ENCODE data around the gene UBE2R2.
"Not testable (repeated sequence)": the region's sequence is repeated elsewhere in the genome, so short reads cannot be mapped to it uniquely, and the experiment has no call there.

The UBE2R2 gene, protein sequence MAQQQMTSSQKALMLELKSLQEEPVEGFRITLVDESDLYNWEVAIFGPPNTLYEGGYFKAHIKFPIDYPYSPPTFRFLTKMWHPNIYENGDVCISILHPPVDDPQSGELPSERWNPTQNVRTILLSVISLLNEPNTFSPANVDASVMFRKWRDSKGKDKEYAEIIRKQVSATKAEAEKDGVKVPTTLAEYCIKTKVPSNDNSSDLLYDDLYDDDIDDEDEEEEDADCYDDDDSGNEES

DNA sequence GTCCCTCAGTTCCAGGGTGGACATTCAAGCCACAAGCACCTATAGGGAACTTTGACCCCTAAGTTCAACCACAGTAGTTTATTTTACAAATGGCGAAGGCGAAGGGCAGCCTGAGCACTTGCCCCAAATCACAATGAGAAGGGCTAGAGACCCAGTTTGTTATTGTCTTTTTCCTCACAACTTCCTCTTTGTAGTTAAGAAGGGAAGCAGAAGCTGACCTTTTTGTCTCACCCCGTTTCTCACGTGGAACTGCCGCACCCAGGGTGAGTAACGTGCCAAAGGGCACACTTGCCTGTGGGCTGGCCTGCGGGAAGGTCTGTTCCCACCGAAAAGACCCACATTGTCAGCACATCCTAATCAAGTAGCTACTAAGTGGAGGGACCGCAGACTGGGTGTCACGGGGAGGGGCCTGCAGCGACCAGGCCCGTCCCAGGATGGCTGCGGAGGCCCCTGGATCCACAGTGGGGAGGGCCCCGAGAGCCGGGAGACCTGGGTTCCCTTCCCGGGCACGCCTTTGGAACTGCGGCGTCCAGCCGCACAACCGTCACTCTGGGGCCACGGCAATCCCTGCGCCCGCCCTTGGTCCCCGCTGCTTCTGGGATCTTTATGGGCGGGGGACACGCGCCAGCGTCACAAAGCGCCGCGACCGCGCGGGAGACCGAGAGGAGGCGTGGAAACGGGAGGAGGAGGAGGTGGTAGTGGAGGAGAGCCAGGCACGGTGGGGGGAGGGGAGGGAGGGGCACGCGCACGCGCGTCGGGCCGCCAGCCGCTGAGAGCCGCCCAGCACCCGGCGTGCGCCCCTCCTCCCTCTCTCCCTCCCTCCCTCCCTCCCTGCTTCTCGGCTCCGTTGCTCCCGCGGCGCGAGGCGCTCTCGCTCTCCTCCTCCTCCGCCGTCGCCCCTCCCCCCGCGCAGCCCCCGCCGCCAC is at the start of gene UBE2R2:
UBE2R2 (plus strand) TSS at position 834 of the 926 bp plus-strand sequence. CDS start 598 bp downstream, outside the sequence.
- peak; percentile 83 to 91 for DNase-seq (ENCODE audit: low read depth in 1 of 2, low spot score in 1 of 2)

DNA sequence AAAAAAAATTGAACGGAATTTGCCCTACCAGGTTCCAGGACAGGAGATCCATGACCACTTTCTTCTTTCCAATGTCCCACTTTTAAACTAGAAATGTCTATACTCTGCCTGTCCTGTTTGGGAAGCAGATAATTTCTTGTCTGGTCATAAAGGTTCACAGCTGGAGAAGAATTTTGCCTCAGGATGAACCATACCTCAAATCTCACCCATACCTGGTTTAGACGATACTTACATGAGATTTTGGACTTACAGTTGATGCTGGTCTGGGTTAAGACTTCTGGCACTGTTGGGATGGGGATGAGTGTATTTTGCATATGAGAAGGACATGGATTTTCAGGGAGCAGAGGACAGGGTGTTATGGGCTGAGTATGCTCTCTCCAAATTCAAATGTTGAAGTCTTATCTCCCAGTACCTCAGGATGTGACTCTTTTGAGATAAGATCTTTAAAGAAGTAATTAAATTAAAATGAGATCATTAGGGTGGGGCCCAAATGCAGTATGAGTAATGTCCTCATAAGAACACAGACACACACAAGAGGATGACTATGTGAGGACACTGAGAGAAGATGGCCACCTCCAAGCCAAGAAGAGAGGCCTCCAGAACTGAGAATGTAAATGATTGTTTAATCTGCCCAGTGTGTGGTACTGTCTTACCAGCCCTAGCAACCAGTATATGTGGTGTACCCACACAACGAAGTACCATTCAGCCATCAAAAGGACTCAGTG is 46.6 kb upstream of the UBE2R2 start:
- DNase-seq (ENCODE audit: low read depth in 1 of 2, low spot score in 1 of 2), result not testable (repeated sequence)

DNA sequence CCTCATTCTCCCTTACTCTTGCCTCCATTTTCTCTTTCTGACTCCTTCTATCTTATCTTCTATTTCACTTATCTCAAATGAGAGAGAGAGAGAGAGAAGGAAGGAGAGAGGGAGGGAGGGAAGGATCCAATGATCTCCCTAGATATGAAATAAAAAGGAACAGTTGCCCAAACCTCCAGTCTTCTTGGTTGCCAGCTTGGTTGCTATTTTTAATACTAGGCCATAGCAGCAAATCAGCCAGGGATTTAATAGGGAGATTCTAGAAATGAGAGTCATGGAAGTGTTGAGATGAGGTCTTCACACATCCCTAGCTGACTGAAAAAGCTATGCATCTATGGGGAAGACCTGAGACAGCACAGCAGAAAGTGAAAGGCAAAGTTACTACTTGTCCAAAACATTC is 43.8 kb upstream of the UBE2R2 start:
- not testable (repeated sequence) for DNase-seq (ENCODE audit: low read depth in 1 of 2, low spot score in 1 of 2)

DNA sequence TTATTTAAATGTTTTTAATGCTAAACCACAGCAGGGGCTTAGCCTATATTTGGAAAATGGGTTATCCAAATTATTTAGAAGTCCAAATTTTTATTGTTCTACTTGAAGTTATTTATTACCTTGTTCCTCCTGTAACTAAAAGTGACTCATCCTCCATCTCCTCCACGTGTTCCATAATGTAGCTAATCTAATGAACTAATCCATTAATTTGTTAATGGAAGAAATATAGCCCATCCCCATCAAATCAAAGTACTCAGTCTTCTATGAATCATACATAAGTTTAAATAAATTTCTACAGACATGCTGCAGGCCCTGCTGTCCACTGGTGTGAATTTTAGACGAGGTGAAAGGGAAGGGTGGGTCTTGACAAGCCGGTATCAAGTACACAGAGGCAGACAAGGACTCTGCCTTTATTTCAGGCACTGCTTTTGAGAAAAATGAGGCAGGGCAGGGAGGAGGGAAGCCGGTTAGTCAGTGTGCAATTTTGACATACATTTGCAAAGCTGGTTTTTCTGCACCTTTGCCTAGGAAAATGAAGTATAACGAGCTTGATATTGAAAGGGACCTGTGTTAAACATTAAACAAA is 42.8 kb upstream of the UBE2R2 start:
- not testable (repeated sequence) for DNase-seq (ENCODE audit: low read depth in 1 of 2, low spot score in 1 of 2)

DNA sequence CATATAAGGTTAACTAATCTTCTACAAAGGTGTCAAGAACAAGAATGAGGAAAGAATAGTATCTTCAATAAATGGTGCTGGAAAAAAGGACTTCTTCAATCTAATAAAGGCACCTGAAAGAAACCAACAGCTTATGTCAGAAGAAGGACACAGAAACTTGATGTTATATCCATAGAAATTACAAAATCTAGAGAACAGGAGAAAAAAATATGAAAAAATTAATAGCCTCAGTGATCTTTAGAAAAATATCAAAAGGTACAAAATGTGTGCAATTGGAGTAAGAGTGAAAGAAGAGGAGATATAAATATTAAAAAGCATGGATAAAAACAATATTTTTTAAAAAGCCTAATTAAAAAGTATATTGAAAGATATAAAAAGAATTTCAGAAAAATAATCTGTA is 40.4 kb upstream of the UBE2R2 start:
- DNase-seq (ENCODE audit: low read depth in 1 of 2, low spot score in 1 of 2), result no peak

DNA sequence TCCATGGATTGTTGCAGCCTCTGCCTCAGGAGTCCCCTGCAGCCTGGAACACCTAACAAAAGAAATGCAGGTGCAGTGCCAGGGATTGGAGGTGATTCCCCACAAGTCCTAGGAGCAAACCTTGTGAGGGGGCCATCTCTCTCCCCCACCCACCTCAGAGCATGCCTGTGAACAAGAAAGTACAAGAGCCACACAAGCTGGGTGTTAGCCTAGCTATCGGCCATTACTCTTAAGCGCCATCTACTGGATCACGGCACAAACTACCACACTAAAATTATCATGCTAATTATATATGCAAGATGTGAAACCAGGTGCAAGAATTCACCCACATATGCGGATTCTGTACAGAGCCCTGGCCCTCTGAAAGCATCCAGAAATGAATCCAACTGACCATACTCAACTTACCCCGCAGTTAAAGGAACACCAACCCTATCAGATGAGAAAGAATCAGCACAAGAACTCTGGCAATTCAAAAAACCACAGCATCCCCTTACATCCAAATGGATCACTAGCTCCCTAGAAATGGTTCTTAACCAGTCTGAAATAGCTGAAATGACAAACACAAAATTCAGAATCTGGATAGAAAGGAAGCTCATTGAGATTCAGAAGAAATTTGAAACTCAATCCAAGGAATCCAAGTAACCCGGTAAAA is 38.1 kb upstream of the UBE2R2 start:
- DNase-seq (ENCODE audit: low read depth in 1 of 2, low spot score in 1 of 2), result peak in 1 of 2 donors; percentile 5

DNA sequence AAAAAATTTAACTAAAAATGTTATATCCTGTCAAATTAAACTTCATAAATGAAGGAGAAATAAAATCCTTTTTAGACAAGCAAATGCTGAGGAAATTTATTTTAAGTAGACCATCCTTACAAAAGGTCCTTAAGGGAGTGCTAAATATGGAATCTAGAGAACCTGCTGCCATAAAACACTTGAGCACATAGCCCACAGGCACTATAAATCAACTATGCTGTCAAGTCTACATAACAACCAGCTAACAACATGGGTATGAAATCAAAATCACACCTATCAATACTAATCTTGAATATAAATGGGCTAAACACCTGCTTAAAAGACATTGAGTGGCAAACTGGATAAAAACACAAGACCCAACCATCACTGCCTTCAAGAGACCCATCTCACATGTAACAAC is 36.7 kb upstream of the UBE2R2 start:
- no peak for DNase-seq (ENCODE audit: low read depth in 1 of 2, low spot score in 1 of 2)

DNA sequence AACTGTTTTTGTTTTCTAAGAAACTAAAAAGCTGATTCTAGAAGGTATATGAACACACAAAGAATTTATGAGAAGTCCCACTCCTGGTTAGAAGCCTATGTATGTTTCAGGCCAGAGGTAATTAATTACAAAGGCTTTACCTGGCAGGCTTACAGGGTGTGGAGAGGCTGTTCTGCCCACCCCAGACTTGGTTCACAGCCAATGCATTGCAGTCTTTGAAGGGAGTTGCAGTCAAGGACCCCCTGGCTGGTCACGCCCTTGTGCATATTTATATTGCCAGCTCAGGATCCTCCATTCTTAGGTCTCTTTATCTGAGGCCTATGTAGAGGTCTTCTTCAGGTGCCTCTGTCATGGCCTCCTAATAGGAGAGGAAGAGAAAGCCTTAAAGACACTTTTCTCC is 35.2 kb upstream of the UBE2R2 start:
- DNase-seq (ENCODE audit: low read depth in 1 of 2, low spot score in 1 of 2), result no peak

DNA sequence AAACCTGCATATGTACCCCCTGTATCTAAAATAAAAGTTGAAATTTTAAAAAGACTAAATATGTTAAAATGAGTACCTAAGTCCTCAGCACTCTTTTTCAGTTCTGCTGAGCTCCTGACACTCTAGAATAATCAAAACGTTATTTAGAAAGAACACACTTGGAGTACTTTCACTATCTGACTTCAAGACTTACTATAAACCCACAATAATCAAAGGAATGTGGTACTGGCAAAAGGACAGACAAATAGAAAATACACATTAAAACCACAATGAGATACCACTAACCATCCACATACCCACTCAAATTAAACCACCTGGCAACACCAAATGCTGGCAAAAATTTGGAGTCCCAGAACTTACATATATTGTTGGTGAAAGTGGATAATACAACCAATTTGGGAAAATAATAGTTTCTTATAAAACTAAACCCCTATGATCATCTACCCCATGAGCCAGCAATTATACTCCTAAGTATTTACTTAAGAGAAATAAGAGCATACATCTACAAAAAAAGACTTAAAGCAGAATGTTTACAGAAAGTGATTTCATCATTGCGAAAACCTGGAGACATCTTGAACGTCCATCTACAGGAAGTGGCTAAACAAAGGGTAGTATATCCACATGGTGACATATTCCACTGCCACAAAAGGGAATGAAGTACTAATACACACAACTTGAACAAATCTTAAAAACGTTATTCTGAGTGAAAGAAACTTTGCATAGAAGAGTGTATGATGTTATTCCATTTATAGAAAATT is 34.4 kb upstream of the UBE2R2 start:
- DNase-seq (ENCODE audit: low read depth in 1 of 2, low spot score in 1 of 2), result no peak

DNA sequence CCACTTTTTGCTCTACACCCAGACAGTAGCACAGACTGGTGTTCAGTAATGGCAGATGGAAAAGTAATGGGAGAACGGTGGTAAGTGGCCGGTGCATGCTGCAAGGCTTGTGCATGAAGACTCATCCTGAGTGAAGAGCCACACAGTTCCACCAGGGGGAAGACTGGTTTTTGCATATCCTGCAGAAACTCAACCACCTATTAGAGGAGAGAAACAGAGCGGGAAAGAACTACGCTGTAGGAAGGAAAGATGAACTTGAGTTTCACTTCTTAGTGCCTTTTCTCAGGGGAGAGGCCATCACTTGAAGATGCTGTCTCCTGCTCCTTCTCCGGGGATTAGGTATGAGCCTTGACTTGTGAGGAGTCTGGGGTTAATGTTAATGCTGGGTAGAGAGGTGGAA is 31.0 kb upstream of the UBE2R2 start:
- DNase-seq (ENCODE audit: low read depth in 1 of 2, low spot score in 1 of 2), result no peak

DNA sequence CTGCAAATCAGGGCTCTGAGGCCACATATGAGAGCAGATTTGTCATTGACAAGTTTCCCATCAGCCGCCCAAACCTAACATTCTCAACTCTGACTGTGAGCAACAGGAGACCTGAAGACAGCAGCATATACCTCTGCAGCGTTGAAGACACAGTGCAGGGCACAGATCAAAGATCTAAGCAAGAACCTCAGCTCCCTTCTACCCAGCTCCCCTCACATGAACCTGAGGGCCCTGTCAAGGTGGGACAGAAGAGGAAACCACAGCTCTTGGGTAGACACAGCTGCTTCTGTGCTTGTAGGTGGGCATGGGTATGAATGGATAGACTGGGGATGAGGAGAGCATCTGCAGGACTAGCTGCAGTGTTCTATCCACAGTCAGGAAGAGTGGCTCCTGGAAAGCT is 30.3 kb upstream of the UBE2R2 start:
- no peak for DNase-seq (ENCODE audit: low read depth in 1 of 2, low spot score in 1 of 2)

DNA sequence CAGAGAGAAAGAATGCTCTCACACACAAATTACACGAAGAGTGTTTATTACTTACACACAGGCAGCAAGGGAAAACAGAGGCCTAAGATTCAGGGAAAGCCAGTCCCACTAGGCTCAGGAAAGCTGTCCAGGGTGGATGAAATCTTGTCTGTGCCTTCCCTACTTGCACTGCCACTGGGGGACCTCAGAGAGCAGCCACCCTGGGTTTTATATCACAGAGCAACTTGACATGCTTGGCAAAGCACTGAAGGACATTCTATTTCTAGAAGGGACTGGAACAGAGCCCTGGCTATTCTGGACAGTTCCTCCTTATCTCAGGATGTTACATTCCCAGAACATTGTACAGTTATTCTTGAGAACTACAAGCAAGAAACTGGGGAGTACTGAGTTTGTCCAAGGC is 29.1 kb upstream of the UBE2R2 start:
- no peak for DNase-seq (ENCODE audit: low read depth in 1 of 2, low spot score in 1 of 2)

DNA sequence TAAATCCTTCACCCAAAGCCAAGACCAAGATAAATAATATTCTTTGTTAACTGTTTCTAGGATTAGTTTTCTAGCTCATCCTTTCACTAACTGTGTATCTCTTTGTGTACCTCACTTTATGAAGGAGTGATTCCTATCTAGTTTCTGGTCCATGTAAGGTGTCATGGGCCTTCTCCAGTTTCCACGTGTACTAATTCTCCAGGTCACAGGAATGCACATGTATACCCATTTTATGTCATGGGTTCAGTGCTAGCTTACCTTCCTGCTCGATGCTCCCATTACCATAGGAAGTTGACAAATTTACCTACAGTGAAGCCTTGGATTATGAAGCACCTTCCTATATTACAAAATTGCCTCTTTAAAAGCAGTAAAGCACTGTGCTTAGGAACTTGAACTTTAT is 27.5 kb upstream of the UBE2R2 start:
- not testable (repeated sequence) for DNase-seq (ENCODE audit: low read depth in 1 of 2, low spot score in 1 of 2)

DNA sequence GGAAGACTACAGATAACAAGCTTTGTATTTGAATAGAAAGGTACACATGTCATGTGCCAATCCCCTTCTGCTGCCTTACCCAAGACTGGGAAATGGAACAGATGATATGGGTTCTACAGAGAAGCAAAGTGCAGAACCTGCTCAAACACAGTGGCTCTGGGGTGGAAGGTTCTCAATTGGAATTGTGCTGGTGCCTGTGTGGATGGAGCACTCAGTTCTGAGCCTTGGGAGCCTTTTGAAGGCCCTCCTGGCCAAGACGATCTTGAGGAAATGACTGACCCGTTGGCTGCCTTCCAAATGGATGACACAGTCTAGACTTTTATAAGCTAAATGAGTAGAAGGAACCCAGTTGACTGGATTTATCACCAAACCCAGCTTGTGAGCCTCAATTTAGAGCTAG is 25.8 kb upstream of the UBE2R2 start:
- DNase-seq (ENCODE audit: low read depth in 1 of 2, low spot score in 1 of 2), result no peak

DNA sequence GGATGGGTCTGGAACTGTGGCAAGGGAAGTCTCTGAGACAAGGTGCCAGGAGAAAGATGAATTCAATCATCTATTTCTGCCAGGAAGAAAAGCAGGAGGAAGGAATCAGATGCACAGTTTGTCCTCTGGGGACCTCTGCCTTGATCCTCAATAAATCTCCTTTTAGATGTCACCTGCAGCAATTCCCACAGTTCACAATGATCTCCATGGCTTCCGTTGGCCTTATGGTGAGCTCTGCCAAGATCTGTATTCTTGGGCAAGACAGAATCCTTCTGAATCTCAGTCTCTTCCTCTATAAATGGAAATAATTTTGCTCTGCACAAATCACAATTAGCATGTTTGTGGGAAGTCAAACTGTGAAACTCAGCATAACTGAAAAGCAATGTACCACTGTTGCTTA is 23.5 kb upstream of the UBE2R2 start:
- not testable (repeated sequence) for DNase-seq (ENCODE audit: low read depth in 1 of 2, low spot score in 1 of 2)

DNA sequence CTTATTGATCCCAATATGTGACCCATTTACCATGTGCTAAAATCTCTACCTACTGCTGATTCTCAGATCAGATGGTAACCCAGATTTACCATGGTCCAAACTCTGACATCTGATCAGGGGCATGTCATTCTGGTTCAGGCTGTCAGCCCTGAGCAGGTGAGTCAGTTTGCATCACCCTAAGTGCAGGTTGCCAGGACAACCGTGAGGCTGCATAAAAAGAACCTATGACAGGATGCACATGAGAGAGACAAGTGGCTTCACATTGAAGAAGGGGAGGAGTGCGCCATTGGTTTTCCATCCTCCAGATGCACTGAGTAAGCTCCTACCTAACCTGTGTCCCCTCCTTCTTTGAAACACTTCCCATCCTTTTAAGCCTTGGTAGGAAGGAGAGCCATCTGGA is 22.4 kb upstream of the UBE2R2 start:
- DNase-seq (ENCODE audit: low read depth in 1 of 2, low spot score in 1 of 2), result no peak

DNA sequence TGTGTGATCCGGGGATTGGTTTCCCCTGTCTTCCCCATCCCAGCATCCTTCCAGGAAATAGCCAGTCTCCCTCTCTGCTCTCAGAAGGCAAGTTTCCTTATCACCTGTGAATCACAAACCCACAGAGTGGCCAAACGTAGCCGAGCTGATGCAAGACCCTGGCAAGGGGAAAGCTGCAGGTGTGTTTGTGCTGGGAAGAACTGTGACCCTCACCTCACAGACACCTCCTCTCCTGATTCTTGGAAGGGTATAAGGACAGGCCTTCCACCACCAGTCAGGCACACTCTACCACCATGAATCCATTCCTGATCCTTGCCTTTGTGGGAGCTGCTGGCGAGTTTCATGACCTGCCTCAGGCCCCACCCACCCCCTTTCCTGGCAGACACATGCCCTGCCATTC is 21.7 kb upstream of the UBE2R2 start, which contains the start of gene PRSS3:
PRSS3 (plus strand) TSS at position 281 of the 400 bp plus-strand sequence; CDS start at position 294, 13 bp downstream.
- DNase-seq (ENCODE audit: low read depth in 1 of 2, low spot score in 1 of 2), result no peak

DNA sequence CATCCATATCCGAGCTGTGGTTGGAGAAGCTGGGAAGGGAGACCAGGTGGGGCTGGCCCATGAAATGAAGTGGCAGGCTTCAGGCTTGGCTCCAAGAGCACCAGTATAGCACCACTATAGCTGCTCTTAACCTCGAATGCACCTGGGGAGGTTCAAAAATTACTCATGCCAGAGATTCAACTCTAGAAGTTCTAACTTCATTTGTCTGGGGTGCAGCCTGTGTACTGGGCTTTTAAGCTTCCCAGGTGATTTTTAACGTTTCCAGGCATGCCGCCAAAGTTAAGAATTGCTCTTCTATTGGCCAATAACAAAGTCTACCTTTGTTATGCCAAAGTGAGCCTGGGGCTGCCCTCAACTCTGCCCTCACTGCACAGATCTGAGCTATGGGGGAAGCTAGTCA is 21.1 kb upstream of the UBE2R2 start:
- DNase-seq (ENCODE audit: low read depth in 1 of 2, low spot score in 1 of 2), result no peak

DNA sequence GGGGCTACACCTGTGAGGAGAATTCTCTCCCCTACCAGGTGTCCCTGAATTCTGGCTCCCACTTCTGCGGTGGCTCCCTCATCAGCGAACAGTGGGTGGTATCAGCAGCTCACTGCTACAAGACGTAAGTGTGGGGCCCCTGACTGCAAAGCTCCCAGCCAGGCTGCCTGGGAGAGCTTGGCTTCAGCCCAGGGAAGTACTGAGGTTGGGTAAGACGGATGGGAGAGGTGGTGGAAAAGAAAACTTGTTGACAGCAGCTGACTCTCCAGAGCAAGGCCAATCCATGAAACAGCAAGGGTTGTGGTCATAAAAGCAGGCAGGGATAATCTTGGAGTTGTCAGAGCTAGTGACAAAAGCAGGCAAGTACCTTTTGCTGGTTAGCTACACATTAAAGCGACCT is 20.3 kb upstream of the UBE2R2 start:
- not testable (repeated sequence) for DNase-seq (ENCODE audit: low read depth in 1 of 2, low spot score in 1 of 2)

DNA sequence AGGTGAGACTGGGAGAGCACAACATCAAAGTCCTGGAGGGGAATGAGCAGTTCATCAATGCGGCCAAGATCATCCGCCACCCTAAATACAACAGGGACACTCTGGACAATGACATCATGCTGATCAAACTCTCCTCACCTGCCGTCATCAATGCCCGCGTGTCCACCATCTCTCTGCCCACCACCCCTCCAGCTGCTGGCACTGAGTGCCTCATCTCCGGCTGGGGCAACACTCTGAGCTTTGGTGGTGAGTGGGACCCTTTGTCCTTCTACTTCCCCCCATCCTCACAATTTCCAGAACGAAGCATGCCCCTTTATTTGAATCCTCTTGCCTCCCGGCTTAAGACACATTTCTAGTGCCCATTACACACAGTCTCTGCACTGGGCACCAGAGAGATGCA is 19.1 kb upstream of the UBE2R2 start:
- DNase-seq (ENCODE audit: low read depth in 1 of 2, low spot score in 1 of 2), result no peak
